GM12874 (cell line): Measurements from ENCODE around the gene GALNT16.

Source experiments
- TF ChIP-seq, protein P1 (sequence below): IDR thresholded peaks from 2 replicates; pipeline ENCODE4 v1.5.1; 2011; ENCODE audit warnings: low read depth, mild to moderate bottlenecking, control low read depth, low read length, moderate library complexity; ENCODE audit not compliant: insufficient read depth

GALNT16 gene

DNA sequence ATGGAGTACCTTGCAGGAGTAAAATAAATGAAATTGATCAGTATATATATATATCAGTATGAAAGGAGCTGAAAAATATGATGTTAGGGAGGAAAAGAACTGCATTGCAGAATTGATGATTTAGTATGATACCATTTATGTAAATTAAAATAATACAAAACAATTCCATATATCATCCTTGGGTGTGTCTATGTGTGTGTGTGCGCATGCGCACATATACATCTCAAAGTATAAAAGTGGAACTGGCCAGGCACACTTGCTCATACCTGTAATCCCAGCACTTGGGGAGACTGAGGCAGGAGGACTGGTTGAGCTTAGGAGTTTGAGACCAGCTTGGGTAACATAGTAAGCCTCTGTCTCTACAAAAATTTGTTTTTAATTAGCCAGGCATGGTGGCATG lies 15.4 kb downstream of the GALNT16 start:
- TF ChIP-seq, protein P1, sequence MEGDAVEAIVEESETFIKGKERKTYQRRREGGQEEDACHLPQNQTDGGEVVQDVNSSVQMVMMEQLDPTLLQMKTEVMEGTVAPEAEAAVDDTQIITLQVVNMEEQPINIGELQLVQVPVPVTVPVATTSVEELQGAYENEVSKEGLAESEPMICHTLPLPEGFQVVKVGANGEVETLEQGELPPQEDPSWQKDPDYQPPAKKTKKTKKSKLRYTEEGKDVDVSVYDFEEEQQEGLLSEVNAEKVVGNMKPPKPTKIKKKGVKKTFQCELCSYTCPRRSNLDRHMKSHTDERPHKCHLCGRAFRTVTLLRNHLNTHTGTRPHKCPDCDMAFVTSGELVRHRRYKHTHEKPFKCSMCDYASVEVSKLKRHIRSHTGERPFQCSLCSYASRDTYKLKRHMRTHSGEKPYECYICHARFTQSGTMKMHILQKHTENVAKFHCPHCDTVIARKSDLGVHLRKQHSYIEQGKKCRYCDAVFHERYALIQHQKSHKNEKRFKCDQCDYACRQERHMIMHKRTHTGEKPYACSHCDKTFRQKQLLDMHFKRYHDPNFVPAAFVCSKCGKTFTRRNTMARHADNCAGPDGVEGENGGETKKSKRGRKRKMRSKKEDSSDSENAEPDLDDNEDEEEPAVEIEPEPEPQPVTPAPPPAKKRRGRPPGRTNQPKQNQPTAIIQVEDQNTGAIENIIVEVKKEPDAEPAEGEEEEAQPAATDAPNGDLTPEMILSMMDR, result no peak

DNA sequence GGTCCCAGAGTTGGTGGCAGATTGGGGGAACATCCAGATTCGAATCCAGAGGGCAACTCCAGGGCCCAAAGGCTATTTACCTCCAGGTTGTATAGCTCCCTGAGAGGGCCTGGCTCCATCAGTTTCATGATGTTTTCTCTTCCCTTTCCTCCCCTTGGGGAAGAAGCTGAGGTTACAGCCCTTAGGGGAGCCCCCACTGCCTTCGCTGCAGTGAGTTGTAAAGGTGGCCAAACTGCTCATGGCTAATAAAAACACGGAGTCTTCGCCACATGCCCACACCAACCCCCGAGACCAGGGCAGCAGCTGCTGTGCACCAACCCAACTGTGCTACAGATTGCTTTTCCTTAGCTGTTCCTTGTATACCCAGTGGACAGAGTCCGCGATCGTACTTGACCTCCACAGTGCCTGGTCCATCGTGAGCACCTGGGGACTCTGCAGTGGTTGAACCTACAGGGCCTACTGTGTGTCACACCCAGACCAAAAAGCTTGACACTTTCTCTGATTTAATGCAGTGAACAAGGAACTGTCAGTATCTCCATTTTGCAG lies 20.9 kb downstream of the GALNT16 start:
- TF ChIP-seq, protein P1, result no peak

DNA sequence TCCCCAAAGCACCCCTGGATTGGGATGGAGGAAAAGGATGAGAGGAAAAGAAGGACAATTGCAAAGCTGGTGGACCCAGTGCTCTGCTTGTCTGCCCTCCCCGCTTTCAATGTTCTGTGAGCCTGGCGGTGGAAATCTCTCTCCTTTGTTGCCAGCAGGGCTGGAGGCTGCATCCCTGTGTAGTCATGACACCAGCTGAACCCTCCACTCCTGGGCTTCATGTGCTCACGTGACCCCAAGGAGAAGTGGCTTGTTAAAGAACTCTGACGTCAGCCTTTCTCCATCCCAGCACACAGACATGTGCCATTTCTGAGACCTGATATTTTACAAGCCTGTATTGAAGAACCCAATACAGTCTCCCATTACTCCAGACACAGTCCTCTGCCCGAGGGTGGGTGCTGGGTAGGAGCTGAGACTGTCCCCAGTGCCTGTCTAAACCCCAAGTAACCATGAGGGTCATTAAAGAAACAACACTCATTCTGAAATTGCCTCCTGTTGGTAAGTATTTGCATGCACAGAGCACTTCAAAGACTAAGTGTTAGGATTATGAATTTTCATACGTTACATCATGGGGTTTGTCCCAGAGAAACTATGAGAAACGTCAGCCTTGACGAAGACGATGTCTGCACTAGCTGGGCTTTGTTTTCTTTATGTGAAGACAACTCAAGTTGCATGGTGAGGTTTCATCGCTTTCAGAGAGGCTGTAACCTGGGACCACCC lies 21.7 kb downstream of the GALNT16 start:
- TF ChIP-seq, protein P1, result no peak

DNA sequence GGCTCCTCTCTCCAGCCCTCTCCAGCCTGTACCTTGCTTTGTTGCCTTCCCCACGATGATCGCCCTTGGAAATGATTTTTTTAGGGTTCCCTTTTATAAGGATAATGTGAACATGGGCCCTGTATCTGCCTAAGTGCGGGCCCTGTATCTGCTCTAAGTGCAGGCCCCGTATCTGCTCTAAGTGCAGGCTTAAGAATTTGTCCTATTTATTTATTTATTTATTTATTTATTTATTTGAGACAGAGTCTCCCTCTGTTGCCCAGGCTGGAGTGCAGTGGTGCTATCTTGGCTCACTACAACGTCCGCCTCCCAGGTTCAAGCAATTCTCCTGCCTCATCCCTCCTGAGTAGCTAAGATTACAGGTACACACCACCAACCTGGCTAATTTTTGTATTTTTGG lies 22.5 kb downstream of the GALNT16 start:
- TF ChIP-seq, protein P1, result no peak

DNA sequence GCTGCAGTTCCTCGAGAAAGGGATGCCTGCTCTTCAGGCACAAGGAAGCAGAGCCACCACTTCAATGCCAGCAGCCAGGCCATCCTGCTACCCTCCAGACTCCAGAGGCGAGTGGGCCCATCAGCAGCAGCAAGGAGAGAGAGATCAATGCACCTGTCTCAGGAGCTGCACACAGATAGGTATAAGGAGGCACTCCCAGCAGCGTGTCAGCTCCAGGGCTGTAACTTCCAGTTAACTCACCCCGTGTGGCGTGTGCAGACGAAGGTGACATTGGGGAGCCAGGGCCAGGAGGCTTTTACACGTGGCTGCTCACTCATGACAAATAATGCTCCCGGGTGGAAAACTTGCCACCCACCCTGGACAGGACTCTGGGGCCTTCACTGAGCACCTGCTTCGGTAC lies 24.2 kb downstream of the GALNT16 start:
- TF ChIP-seq, protein P1, result no peak

DNA sequence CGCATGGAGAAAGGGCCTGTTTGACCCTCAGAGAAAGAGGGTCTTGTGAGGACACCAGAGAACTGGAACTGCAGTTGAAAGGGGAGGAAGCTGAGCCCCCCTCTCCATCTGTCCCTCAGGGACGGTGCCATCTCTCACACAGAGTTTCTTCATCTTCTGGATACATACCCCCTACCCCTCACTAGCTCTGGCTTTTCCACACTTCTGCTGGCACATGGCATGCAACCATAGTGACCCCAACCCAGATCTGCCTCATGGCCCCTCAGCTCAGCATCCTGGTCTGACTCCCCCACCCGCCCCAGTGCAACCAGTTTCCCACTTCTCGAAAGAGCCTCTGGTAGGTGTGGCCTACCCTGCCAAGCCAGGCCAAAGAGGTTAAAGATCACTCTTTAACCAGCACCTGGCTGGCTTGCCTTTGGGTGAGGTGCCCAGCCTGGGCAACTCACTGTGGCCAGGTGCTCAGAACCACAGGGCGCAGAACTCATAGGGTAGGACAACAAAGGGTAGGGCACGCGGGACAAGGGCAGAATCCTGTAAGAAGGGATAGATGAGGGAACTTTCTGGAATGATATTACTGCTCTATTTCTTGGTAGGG lies 25.8 kb downstream of the GALNT16 start:
- TF ChIP-seq, protein P1, result no peak

DNA sequence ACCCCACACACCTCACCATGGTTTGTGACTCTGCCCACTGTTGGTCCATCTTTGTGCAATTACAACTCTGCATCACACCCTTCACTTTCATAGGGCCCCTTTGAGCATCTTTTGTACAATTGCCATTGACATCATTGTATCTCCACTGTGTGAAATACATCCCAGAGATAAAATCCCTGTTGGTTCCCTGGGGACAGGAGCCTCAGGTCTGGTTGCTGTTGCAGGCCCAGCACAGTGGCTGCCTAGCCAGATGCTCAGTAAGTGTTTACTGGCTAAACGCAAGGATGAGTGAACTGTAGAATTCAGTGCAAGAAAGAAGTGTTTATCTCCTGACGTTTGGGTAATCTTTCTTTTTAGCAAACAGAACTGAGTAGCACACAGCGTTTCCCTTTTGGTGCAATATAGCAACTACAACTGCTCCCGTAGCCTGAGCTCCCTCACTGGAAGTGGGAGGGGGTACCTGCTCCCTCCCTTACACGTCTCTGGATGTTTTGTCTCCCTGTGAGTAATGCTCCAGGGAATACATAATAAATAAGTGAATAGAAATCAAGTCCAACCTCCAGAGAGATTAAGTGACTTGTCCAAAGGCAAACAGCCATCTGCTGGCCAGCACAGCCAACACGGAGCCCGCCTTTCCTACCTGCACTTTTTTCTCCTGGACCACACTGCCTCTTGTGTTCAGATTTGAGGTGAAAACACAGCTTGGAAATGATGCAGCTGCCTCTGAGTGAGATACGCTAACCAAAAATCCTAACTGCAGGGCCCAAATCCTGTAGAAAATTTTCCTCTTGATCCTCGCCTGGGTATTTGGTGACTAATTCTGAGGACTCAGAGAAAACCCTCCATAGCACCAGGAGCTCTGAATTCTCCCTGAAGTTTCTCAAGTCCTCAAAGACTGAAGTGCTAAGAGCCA lies 27.4 kb downstream of the GALNT16 start:
- TF ChIP-seq, protein P1, result no peak
